Esophagus squamous epithelium (tissue), 4 donors: Measurements from ENCODE around the gene COL26A1.

Experiments
- CTCF ChIP-seq, 6 experiments: fragments of 450-650 bp in 4 of 6; fragments of 200-600 bp in 2 of 6; sonication (generic) in 2 of 6; IDR thresholded peaks; one replicate each; pipeline ENCODE4 v1.5.1; 2016 to 2019; ENCODE audit warnings: antibody characterized with exemption in 6 of 6, mild to moderate bottlenecking in 4 of 6, moderate library complexity in 4 of 6
- POLR2A ChIP-seq, 4 donors: fragments of 450-650 bp; IDR thresholded peaks; one replicate each; pipeline ENCODE4 v1.6.1; 2017; ENCODE audit warnings: antibody characterized with exemption in 4 of 4, mild to moderate bottlenecking in 4 of 4, moderate library complexity in 3 of 4

- TF ChIP-seq CTCF (IDR thresholded peaks at IDR 0.05) (no peak), POLR2A (IDR thresholded peaks at IDR 0.05) (no peak)
Observed at GRCh38 chr7:101555269-101555920, 192.7 kb downstream of the COL26A1 start.
